Calu3 (cell line): ENCODE measurements around the gene PSMG4. TPM values are rescaled to one million over a fixed set of nuclear protein-coding genes. Genes with fewer than 3 reads are reported as not detected.

Experiments used
- Bru-seq: library from RNA; stranded (reverse); fragments of 400-500 nt; gene quantifications from one replicate; lab custom pipeline; 2021; lab: Mats Ljungman, UMichigan
- BruChase-seq, 2 experiments: library from RNA; stranded (reverse); fragments of 400-500 nt; gene quantifications; one replicate each; lab custom pipeline; 2021; lab: Mats Ljungman, UMichigan
- BruUV-seq: library from RNA; stranded (reverse); fragments of 400-500 nt; replicated peaks from 2 replicates; lab custom pipeline; 2021; lab: Mats Ljungman, UMichigan
- CTCF ChIA-PET: fragments of 300-600 bp; sonication (Branson Sonifier 250); formaldehyde crosslinking; loops from one replicate; lab custom pipeline; 2022; ENCODE audit warnings: antibody characterized with exemption; lab: Charles Lee
- DNase-seq: peaks from one replicate; pipeline ENCODE4 v3.0.0; 2022
- H3K27ac Mint-ChIP-seq: one replicate; pipeline ENCODE4 v1.8.0; 2022; ENCODE audit warnings: mixed read lengths; ENCODE audit not compliant: unreplicated experiment
- H3K27me3 Mint-ChIP-seq: one replicate; pipeline ENCODE4 v1.8.0; 2022; ENCODE audit warnings: mixed read lengths; ENCODE audit not compliant: unreplicated experiment
- H3K36me3 Mint-ChIP-seq: one replicate; pipeline ENCODE4 v1.8.0; 2022; ENCODE audit warnings: mild to moderate bottlenecking, moderate library complexity, mixed read lengths; ENCODE audit not compliant: insufficient read depth, unreplicated experiment
- H3K4me1 Mint-ChIP-seq: one replicate; pipeline ENCODE4 v1.8.0; 2022; ENCODE audit warnings: mild to moderate bottlenecking, low read depth, mixed read lengths; ENCODE audit not compliant: unreplicated experiment
- H3K4me3 Mint-ChIP-seq: one replicate; pipeline ENCODE4 v1.8.0; 2022; ENCODE audit warnings: mild to moderate bottlenecking, low read depth, moderate library complexity, mixed read lengths; ENCODE audit not compliant: unreplicated experiment
- H3K9me3 Mint-ChIP-seq: one replicate; pipeline ENCODE4 v1.8.0; 2022; ENCODE audit warnings: low read depth, mixed read lengths; ENCODE audit not compliant: unreplicated experiment
- CTCF ChIP-seq: fragments of 200-600 bp; IDR thresholded peaks from one replicate; pipeline ENCODE4 v1.8.0; 2022; ENCODE audit warnings: antibody characterized with exemption; ENCODE audit not compliant: unreplicated experiment
- intact Hi-C: fragments of 100-400 bp; cut with micrococcal nuclease; formaldehyde crosslinking; loops from one replicate; pipeline ENCODE4 v1.10.0; 2022; ENCODE audit not compliant: unreplicated experiment
- long read RNA-seq: library from polyadenylated mRNA; stranded (forward); transcript quantifications from one replicate; pipeline ENCODE4 v2.0.0, GENCODE V29; 2022
- total RNA-seq: library from RNA; stranded (reverse); gene quantifications from 2 replicates; pipeline ENCODE4 v1.2.3, GENCODE V29; 2022

PSMG4 gene
- total RNA-seq: 17.6 and 17.8 TPM in 2 replicates
- Bru-seq, nascent RNA: percentile 48 among the genes with signal in this experiment
- percentile 45 among the genes with signal in this experiment for BruChase-seq, experiment 1, labeled RNA remaining after a 6-hour chase
- percentile 44 among the genes with signal in this experiment for BruChase-seq, experiment 2, labeled RNA remaining after a 2-hour chase
- long read RNA-seq, full-length matches to known transcripts: 41 of 42 reads
- long read RNA-seq, partial matches to known transcripts: 0 of 42 reads
- long read RNA-seq, other reads (novel, unspliced or antisense): 1 of 42 reads

- no peak for TF ChIP-seq CTCF
- Mint-ChIP-seq H3K36me3 (peaks cover 11% of the 10 kb centered on the region), H3K4me1 (peaks cover 9% of the 10 kb centered on the region), H3K27ac (peak within 1 kb of the TSS; percentile 86), H3K9me3 (no peaks in the 10 kb centered on the region), H3K27me3 (peaks cover 29% of the 10 kb centered on the region), H3K4me3 (peak within 1 kb of the TSS; percentile 94)
- no TSS peak for BruUV-seq
- intact Hi-C loops: no loop called here
- peak; percentile 93 for DNase-seq
- CTCF ChIA-PET: interaction anchor here (0.6 kb wide), 1 partner anchor 260 kb away, joined by 3 read pairs; no protein-coding TSS in a partner anchor
Observed at GRCh38 chr6:3258720-3259490, at the start of gene PSMG4. PSMG4 (plus strand) TSS chr6:3258947; CDS start chr6:3259023, 76 bp downstream.

DNA sequence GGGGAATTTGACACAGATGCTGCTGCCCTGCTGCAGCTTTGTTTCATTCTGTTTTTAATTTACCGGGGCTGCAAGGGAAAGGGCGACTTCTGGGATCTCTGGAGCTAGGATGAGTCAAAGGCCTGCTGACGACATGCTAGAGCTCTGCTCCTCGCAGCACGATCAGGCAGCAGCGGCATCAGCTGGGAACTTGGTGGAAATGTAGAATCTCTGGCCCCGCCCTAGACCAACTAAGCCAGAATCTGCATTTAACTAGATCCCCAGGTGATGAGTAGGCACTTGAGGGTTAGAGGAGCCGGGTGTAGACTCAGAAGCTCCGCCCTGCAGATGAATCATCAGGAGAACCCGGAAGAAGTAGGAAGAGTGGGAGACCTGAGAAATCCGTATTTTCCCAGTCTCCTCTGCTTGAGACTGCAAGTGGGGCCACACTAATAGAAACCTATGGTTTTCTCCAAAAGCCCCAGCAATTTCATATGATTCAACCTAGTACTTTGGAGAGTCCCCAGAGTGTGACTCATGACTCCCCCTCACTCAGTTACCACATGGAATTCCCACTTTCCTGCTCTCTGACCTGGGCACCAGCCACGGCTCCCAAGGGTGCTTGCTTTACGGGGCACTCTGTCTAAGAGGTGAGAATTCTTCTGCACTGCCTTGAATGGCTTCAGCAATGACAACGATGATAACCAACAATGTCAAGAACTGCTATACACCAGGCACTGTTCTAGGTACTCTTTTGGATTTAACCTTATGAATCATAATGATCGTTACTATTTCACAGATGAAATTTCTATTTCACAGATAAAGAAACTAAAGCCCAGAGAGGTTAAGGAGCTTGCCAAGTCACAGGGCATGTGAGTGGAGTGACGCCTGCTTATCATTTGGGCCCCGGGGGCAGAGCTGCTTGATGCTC is 49.4 kb upstream of the PSMG4 start:
- Mint-ChIP-seq H3K9me3 (no peaks in the 10 kb centered on the region), H3K4me3 (peak overlapping the region; percentile 28), H3K36me3 (peaks cover 6% of the 10 kb centered on the region), H3K4me1 (peaks cover 25% of the 10 kb centered on the region), H3K27me3 (peaks cover 11% of the 10 kb centered on the region), H3K27ac (peak overlapping the region; percentile 70)
- CTCF ChIA-PET: interaction anchor here (1.0 to 1.1 kb wide), 3 partner anchors 43 to 52 kb away, joined by 3 to 7 read pairs (median 4); partner anchors contain the start of gene TUBB2A
- DNase-seq: peak; percentile 76
- TF ChIP-seq CTCF: no peak
- BruUV-seq: no TSS peak
- intact Hi-C loops: loop anchor here (5.0 kb wide), 1 partner anchor 47 kb away; no protein-coding TSS in a partner anchor

DNA sequence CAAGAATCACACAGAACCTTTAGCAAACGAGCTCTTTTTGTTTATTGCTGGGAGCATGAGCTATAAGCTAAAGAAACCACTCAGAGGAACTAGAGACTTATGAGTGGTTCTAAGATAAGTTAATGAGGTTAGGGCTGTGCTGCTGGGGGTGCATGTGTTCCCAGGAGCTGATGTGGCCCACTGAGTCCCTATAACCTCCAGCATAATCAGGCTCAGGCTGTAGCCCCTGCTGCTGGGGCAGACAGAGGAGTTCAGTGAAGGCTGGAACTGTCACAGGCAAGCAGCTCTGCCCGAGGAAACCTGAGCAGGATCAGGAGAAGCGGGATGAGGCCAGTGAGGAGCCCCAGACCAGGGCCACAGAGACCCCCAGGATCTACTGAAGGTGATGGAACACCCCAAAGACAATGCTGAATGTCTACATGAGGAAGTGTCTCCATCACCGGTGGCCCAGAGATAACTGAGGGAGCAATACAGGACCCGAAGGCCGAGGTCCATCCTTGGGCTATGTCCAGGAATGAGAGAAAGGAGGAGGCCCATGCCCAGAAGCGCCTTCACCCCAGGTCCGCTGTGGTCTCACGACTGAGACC is 48.6 kb upstream of the PSMG4 start:
- no peak for DNase-seq
- H3K36me3 Mint-ChIP-seq: peaks cover 6% of the 10 kb centered on the region
- CTCF ChIA-PET: no interaction called here
- peaks cover 11% of the 10 kb centered on the region for H3K27me3 Mint-ChIP-seq
- intact Hi-C loops: no loop called here
- no TSS peak for BruUV-seq
- no peak overlapping the region for H3K4me3 Mint-ChIP-seq
- peaks cover 25% of the 10 kb centered on the region for H3K4me1 Mint-ChIP-seq
- no peak for TF ChIP-seq CTCF
- H3K27ac Mint-ChIP-seq: no peak overlapping the region
- no peaks in the 10 kb centered on the region for H3K9me3 Mint-ChIP-seq
